Measurements from ENCODE around the gene CD8A.
"Not testable (repeated sequence)": the region's sequence is repeated elsewhere in the genome, so short reads cannot be mapped to it uniquely, and the experiment has no call there.

CD8A gene

DNA sequence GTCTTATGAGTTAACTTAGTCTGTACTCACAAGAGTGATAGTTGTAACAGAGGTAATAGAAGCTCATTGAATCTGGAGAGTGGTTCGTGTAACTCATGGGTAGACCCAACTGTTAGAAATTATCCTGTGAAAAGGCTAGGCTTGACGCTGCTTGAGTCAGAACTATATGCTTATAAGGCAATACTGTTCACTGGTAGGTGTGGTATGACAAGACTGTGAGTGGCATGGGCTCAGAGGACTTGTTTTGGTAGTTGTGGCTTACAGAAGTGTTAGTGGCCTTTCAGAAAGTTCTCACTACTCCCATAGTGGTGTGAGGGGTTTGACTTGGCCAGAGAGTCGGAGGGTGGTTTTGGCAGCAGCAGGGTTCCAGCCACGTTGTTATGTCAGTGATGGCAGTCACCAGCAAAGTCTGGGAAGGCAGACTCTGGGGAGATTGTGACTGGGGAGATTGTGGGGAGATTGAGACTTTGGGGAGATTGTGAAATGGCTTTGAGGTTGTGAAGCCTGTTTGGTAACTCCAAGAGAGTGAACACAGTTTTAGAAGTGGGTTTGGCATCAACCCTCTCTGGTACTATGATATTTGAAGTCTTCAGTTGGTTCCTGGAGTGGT is 48.7 kb downstream of the CD8A start:
- DNase-seq = not testable (repeated sequence)

DNA sequence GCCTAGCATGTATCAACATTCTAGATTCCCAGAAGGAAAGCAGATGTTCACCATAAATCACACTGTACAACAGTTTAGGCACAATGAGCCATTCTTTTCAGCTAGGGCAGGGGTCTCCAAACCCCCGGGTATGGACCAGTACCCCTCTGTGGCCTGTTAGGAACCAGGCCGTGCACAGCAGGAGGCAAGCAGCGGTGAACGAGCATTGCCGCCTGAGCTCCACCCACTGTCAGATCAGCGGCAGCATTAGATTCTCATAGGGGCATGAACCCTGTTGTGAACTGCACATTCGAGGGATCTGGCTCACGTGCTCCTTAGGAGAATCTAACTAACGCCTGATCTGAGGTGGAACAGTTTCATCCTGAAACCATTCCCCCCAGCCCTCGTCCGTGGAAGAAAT is 50.8 kb downstream of the CD8A start:
- DNase-seq = not testable (repeated sequence)

DNA sequence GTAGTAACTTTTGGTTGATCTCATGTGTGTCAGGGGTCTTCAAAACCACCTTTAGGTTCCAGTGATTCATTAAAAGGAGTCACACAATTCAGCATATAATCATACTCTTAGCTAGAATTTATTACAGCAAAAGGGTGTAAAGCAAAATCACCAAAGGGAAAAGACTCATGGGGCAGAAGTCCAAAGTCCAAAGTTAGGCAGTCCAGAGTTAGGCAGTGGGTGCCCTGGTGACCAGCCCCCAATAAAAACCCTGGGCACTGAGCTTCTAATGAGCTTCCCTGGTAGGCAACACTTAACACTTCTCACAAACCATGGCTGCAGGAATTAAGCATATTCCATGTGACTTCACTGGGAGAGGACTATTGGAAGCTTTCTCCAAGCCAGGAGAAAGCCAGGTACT is 51.2 kb downstream of the CD8A start:
- DNase-seq = not testable (repeated sequence)

DNA sequence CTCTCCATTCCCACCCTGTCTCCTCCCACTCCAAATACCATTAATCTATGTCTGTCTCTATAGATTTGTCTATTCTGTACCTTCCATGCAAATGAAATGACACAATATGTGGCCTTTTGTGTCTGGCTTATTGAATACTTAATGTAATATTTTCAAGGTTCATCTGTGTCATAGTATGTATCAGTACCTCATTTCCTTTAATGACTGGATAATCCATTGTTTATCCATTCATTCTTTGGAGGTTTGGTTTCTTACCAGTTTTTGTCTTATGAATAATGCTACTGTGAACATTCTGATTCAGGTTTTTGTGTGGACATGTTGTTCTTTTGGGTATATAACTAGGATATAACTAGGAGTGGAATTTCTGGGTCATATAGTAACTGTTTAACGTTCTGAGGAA is 55.8 kb downstream of the CD8A start:
- DNase-seq = not testable (repeated sequence)
